Measurements from ENCODE around the gene CXCL8.
"Not testable (repeated sequence)": the region's sequence is repeated elsewhere in the genome, so short reads cannot be mapped to it uniquely, and the experiment has no call there.

Gene CXCL8

GRCh38 chr4:73744203-73744602, 3.8 kb downstream of the CXCL8 start:
- DNase-seq = no peak

- no peak for DNase-seq
These were observed 10.4 kb downstream of the CXCL8 start for GRCh38 chr4:73750730-73751129.

- no peak for DNase-seq
These were observed 10.8 kb downstream of the CXCL8 start for GRCh38 chr4:73751166-73751565.

GRCh38 chr4:73751830-73752229, 11.5 kb downstream of the CXCL8 start:
- no peak for DNase-seq

GRCh38 chr4:73752424-73752823, 12.1 kb downstream of the CXCL8 start:
- DNase-seq = no peak

GRCh38 chr4:73753215-73753614, 12.8 kb downstream of the CXCL8 start:
- DNase-seq = no peak

- no peak for DNase-seq
These were observed 14.6 kb downstream of the CXCL8 start for GRCh38 chr4:73754934-73755333.

GRCh38 chr4:73759357-73759756, 19.0 kb downstream of the CXCL8 start:
- no peak for DNase-seq

GRCh38 chr4:73761856-73762255, 21.5 kb downstream of the CXCL8 start:
- DNase-seq = no peak

GRCh38 chr4:73762409-73762808, 22.0 kb downstream of the CXCL8 start:
- no peak for DNase-seq

GRCh38 chr4:73763877-73764276, 23.5 kb downstream of the CXCL8 start:
- no peak for DNase-seq

GRCh38 chr4:73764513-73764912, 24.1 kb downstream of the CXCL8 start:
- no peak for DNase-seq

- no peak for DNase-seq
These were observed 24.9 kb downstream of the CXCL8 start for GRCh38 chr4:73765296-73765695.

GRCh38 chr4:73770917-73771316, 30.5 kb downstream of the CXCL8 start:
- peak; percentile 18 for DNase-seq

- no peak for DNase-seq
These were observed 32.0 kb downstream of the CXCL8 start for GRCh38 chr4:73772363-73772762.

GRCh38 chr4:73774406-73774805, 34.0 kb downstream of the CXCL8 start:
- not testable (repeated sequence) for DNase-seq

GRCh38 chr4:73776321-73776729, 36.0 kb downstream of the CXCL8 start:
- no peak for DNase-seq

- DNase-seq = no peak
These were observed 37.2 kb downstream of the CXCL8 start for GRCh38 chr4:73777612-73778011.

GRCh38 chr4:73780243-73780642, 39.9 kb downstream of the CXCL8 start:
- no peak for DNase-seq

- DNase-seq = no peak
These were observed 40.5 kb downstream of the CXCL8 start for GRCh38 chr4:73780834-73781233.

GRCh38 chr4:73788411-73788810, 48.0 kb downstream of the CXCL8 start:
- DNase-seq = no peak
